SK-N-SH (cell line): ENCODE data around the gene ABCC3. TPM values are rescaled to one million over a fixed set of nuclear protein-coding genes. Genes with fewer than 3 reads are reported as not detected.

ENCODE experiments used
- CTCF ChIA-PET: fragments of 300-600, 350-600 bp; formaldehyde crosslinking; extraction: SDS; loops from one replicate; lab custom pipeline; 2021; lab: Yijun Ruan, JAX
- POLR2A ChIA-PET: fragments of 350-600 bp; sonication (Branson Sonifier 250); formaldehyde crosslinking; extraction: SDS; loops from one replicate; lab custom pipeline; 2020; ENCODE audit warnings: antibody characterized with exemption, inconsistent platforms; lab: Yijun Ruan, JAX
- DNase-seq: peaks from one replicate; pipeline ENCODE4 v3.0.0; 2012
- H2AFZ ChIP-seq: fragments of 200-600 bp; sonication (generic); 2 replicates; pipeline ENCODE4 v1.8.1; 2016; ENCODE audit warnings: antibody characterized with exemption, mild to moderate bottlenecking, low read depth
- H3F3A ChIP-seq: fragments of 200-600 bp; sonication (generic); replicated peaks from 2 replicates; pipeline ENCODE3; 2016; ENCODE audit warnings: antibody characterized with exemption, mild to moderate bottlenecking; ENCODE audit not compliant: insufficient read depth
- H3K27ac ChIP-seq, 2 experiments: fragments of 200-500 bp in 1 of 2; fragments of 200-600 bp in 1 of 2; sonication (Bioruptor generic) in 1 of 2; sonication (generic), shearing (Covaris generic) in 1 of 2; 2 replicates each; pipeline versions ENCODE4 v1.5.1 to v1.6.1; 2014 to 2016; ENCODE audit warnings: low read depth in 2 of 2, inconsistent platforms in 1 of 2, low read length in 1 of 2, mild to moderate bottlenecking in 1 of 2, mixed read lengths in 1 of 2
- H3K27me3 ChIP-seq: fragments of 200-600 bp; sonication (generic), shearing (Covaris generic); 2 replicates; pipeline ENCODE4 v1.6.1; 2016; ENCODE audit warnings: mixed run types; ENCODE audit not compliant: insufficient read depth
- H3K36me3 ChIP-seq, 2 experiments: fragments of 200-500 bp in 1 of 2; fragments of 200-600 bp in 1 of 2; sonication (Bioruptor generic) in 1 of 2; sonication (generic) in 1 of 2; replicated peaks in 1 of 2; 2 replicates each; pipeline versions ENCODE3 to v1.5.1; 2014 to 2016; ENCODE audit warnings: low read length in 1 of 2, mild to moderate bottlenecking in 1 of 2; ENCODE audit not compliant: insufficient read depth in 2 of 2, control insufficient read depth in 1 of 2
- H3K4me1 ChIP-seq, 2 experiments: fragments of 200-500 bp in 1 of 2; fragments of 200-600 bp in 1 of 2; sonication (Bioruptor generic) in 1 of 2; sonication (generic), shearing (Covaris generic) in 1 of 2; 2 replicates each; pipeline versions ENCODE4 v1.5.1 to v1.6.1; 2014 to 2016; ENCODE audit warnings: low read depth in 1 of 2, low read length in 1 of 2, mixed run types in 1 of 2; ENCODE audit not compliant: insufficient read depth in 2 of 2, control insufficient read depth in 1 of 2
- H3K4me2 ChIP-seq: fragments of 200-600 bp; sonication (generic), shearing (Covaris generic); 2 replicates; pipeline ENCODE4 v1.6.1; 2017; ENCODE audit warnings: mixed run types
- H3K4me3 ChIP-seq, 2 experiments: fragments of 200-500 bp in 1 of 2; fragments of 200-600 bp in 1 of 2; sonication (Bioruptor generic) in 1 of 2; sonication (generic), shearing (Covaris generic) in 1 of 2; 2 replicates each; pipeline versions ENCODE4 v1.5.1 to v1.8.1; 2014 to 2016; ENCODE audit warnings: low read depth in 2 of 2, inconsistent platforms in 1 of 2, low read length in 1 of 2, mild to moderate bottlenecking in 1 of 2, mixed read lengths in 1 of 2, moderate library complexity in 1 of 2
- H3K79me2 ChIP-seq: fragments of 200-600 bp; sonication (generic); 2 replicates; pipeline ENCODE4 v1.8.1; 2017; ENCODE audit warnings: mild to moderate bottlenecking; ENCODE audit not compliant: insufficient read depth
- H3K9ac ChIP-seq: fragments of 200-600 bp; sonication (generic); 2 replicates; pipeline ENCODE4 v1.6.1; 2017; ENCODE audit warnings: mixed run types
- H3K9me2 ChIP-seq: fragments of 200-600 bp; sonication (generic); 2 replicates; pipeline ENCODE4 v1.6.1; 2017; ENCODE audit warnings: mixed run types
- H3K9me3 ChIP-seq: fragments of 200-600 bp; sonication (generic); 2 replicates; pipeline ENCODE4 v1.6.1; 2017; ENCODE audit warnings: mixed run types, mild to moderate bottlenecking, moderate library complexity
- H4K20me1 ChIP-seq: fragments of 200-600 bp; sonication (generic); 2 replicates; pipeline ENCODE4 v1.6.1; 2017; ENCODE audit warnings: mild to moderate bottlenecking, mixed run types; ENCODE audit not compliant: insufficient read depth
- ELF1 ChIP-seq: IDR thresholded peaks from 2 replicates; pipeline ENCODE4 v1.4.0; 2012
- FOXM1 ChIP-seq: IDR thresholded peaks from 2 replicates; pipeline ENCODE4 v1.4.0; 2012; ENCODE audit warnings: low read depth, mild to moderate bottlenecking
- GATA2 ChIP-seq: sonication (generic); formaldehyde crosslinking; IDR thresholded peaks from 2 replicates; pipeline ENCODE4 v1.5.0; 2020; ENCODE audit warnings: mild to moderate bottlenecking, missing genetic modification reagents
- NFIC ChIP-seq: IDR thresholded peaks from 2 replicates; pipeline ENCODE4 v1.4.0; 2012; ENCODE audit warnings: borderline replicate concordance
- RAD21 ChIP-seq: IDR thresholded peaks from 2 replicates; pipeline ENCODE4 v1.6.1; 2012; ENCODE audit warnings: mild to moderate bottlenecking, low read length
- RXRA ChIP-seq: IDR thresholded peaks from 2 replicates; pipeline ENCODE4 v1.4.0; 2012; ENCODE audit warnings: low read depth, mild to moderate bottlenecking, borderline replicate concordance
- TCF12 ChIP-seq: IDR thresholded peaks from 2 replicates; pipeline ENCODE4 v1.4.0; 2012
- YY1 ChIP-seq: IDR thresholded peaks from 2 replicates; pipeline ENCODE4 v1.4.0; 2012; ENCODE audit warnings: low read depth, mild to moderate bottlenecking
- WGBS: methylation state at CpG from one replicate; pipeline ENCODE4 v1.1.6; 2017; ENCODE audit warnings: low lambda C conversion rate; 5-methylcytosine and 5-hydroxymethylcytosine counted together
- polyA plus RNA-seq, 3 experiments: library from polyadenylated mRNA; depleted of rRNA; stranded (reverse); fragments of >200 nt; gene quantifications; 2 replicates each; pipeline ENCODE4 v1.2.3, GENCODE V29; 2012
- TF ChIP-seq, protein P1 (sequence below): IDR thresholded peaks from 2 replicates; pipeline ENCODE4; 2012
- TF ChIP-seq, protein P2 (sequence below): fragments of 150-350 bp; IDR thresholded peaks from 2 replicates; pipeline ENCODE4 v1.6.1; 2017; ENCODE audit warnings: antibody characterized with exemption, low read length, low read depth, borderline replicate concordance
- TF ChIP-seq, protein P3 (sequence below): IDR thresholded peaks from 2 replicates; pipeline ENCODE4 v1.4.0; 2012; ENCODE audit warnings: low read depth, borderline replicate concordance
- TF ChIP-seq, protein P4 (sequence below): IDR thresholded peaks from 2 replicates; pipeline ENCODE4 v1.4.0; 2012; ENCODE audit warnings: low read depth
- TF ChIP-seq, protein P5 (sequence below): IDR thresholded peaks from 2 replicates; pipeline ENCODE4 v1.6.1; 2012; ENCODE audit warnings: mild to moderate bottlenecking, low read depth, low read length, moderate library complexity

The ABCC3 gene
- polyA plus RNA-seq, 1 of the 3 experiments (the other 2 are of a cell fraction), result 185 TPM

DNA sequence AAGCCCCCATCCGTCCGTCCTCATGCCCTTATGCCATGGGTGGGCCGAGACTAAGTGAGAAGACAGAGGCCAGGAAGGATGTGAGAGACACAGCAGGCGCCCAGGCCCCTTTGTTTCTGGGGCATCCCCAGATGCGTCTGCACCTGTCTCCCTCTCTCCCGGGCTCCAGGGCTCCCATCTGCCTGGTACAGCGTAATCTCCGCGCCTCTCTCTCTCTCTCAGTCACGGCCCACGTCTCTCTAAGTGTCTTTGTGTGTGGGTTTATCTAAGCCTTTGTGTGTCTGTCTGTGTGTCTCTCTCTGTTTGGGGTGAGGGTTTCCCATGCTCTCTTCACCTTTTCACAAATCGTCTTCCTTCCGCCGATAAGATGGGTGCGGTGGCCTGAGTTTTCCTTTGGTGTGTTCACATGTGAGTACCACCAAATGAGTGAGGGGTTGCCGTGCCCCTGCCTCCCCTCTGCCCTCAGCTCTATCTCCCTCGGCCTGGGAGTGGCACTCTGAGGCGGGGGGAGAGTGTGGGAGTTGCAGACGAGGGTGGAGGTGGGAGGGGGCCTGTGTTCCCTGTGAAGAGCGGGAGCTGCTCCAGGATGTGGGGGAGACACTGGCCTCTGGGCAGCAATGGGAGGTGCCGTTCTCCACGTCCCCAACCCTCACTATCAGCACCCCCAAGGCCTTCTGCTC lies 25.8 kb upstream of the ABCC3 start:
- no peak overlapping the region for H3K4me3 ChIP-seq
- H3K4me2 ChIP-seq, result no peak overlapping the region
- no peaks in the 10 kb centered on the region for H3K9me2 ChIP-seq
- no peak overlapping the region for H2AFZ ChIP-seq
- H3K36me3 ChIP-seq, result no peaks in the 10 kb centered on the region
- no peaks in the 10 kb centered on the region for H3K79me2 ChIP-seq
- peaks cover 11 to 50% of the 10 kb centered on the region in 2 experiments for H3K4me1 ChIP-seq
- ChIA-PET POLR2A (no interaction called here), CTCF (interaction anchor here (1.6 to 22.2 kb wide), 6 partner anchors 10 to 86 kb away, joined by 5 to 402 read pairs (median 14); partner anchors contain the start of genes ABCC3 and CACNA1G)
- H3F3A ChIP-seq, result no peaks in the 10 kb centered on the region
- H3K27me3 ChIP-seq, result no peaks in the 10 kb centered on the region
- no peaks in the 10 kb centered on the region for H4K20me1 ChIP-seq
- H3K9ac ChIP-seq, result no peak overlapping the region
- TF ChIP-seq YY1, result no peak
- TF ChIP-seq, protein P1, sequence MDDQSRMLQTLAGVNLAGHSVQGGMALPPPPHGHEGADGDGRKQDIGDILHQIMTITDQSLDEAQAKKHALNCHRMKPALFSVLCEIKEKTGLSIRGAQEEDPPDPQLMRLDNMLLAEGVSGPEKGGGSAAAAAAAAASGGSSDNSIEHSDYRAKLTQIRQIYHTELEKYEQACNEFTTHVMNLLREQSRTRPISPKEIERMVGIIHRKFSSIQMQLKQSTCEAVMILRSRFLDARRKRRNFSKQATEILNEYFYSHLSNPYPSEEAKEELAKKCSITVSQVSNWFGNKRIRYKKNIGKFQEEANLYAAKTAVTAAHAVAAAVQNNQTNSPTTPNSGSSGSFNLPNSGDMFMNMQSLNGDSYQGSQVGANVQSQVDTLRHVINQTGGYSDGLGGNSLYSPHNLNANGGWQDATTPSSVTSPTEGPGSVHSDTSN, result no peak
- TF ChIP-seq NFIC, result no peak
- no peak for TF ChIP-seq RXRA
- no peak for TF ChIP-seq ELF1
- TF ChIP-seq GATA2 (CRISPR knock-in tag), result no peak
- TF ChIP-seq, protein P2, sequence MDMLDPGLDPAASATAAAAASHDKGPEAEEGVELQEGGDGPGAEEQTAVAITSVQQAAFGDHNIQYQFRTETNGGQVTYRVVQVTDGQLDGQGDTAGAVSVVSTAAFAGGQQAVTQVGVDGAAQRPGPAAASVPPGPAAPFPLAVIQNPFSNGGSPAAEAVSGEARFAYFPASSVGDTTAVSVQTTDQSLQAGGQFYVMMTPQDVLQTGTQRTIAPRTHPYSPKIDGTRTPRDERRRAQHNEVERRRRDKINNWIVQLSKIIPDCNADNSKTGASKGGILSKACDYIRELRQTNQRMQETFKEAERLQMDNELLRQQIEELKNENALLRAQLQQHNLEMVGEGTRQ, result no peak
- no peak for TF ChIP-seq FOXM1
- TF ChIP-seq, protein P3, sequence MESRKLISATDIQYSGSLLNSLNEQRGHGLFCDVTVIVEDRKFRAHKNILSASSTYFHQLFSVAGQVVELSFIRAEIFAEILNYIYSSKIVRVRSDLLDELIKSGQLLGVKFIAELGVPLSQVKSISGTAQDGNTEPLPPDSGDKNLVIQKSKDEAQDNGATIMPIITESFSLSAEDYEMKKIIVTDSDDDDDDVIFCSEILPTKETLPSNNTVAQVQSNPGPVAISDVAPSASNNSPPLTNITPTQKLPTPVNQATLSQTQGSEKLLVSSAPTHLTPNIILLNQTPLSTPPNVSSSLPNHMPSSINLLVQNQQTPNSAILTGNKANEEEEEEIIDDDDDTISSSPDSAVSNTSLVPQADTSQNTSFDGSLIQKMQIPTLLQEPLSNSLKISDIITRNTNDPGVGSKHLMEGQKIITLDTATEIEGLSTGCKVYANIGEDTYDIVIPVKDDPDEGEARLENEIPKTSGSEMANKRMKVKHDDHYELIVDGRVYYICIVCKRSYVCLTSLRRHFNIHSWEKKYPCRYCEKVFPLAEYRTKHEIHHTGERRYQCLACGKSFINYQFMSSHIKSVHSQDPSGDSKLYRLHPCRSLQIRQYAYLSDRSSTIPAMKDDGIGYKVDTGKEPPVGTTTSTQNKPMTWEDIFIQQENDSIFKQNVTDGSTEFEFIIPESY, result no peak
- no peak for TF ChIP-seq RAD21
- TF ChIP-seq, protein P4, sequence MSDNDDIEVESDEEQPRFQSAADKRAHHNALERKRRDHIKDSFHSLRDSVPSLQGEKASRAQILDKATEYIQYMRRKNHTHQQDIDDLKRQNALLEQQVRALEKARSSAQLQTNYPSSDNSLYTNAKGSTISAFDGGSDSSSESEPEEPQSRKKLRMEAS, result no peak
- no peak for TF ChIP-seq TCF12
- TF ChIP-seq, protein P5, sequence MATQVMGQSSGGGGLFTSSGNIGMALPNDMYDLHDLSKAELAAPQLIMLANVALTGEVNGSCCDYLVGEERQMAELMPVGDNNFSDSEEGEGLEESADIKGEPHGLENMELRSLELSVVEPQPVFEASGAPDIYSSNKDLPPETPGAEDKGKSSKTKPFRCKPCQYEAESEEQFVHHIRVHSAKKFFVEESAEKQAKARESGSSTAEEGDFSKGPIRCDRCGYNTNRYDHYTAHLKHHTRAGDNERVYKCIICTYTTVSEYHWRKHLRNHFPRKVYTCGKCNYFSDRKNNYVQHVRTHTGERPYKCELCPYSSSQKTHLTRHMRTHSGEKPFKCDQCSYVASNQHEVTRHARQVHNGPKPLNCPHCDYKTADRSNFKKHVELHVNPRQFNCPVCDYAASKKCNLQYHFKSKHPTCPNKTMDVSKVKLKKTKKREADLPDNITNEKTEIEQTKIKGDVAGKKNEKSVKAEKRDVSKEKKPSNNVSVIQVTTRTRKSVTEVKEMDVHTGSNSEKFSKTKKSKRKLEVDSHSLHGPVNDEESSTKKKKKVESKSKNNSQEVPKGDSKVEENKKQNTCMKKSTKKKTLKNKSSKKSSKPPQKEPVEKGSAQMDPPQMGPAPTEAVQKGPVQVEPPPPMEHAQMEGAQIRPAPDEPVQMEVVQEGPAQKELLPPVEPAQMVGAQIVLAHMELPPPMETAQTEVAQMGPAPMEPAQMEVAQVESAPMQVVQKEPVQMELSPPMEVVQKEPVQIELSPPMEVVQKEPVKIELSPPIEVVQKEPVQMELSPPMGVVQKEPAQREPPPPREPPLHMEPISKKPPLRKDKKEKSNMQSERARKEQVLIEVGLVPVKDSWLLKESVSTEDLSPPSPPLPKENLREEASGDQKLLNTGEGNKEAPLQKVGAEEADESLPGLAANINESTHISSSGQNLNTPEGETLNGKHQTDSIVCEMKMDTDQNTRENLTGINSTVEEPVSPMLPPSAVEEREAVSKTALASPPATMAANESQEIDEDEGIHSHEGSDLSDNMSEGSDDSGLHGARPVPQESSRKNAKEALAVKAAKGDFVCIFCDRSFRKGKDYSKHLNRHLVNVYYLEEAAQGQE, result no peak
- no peak for DNase-seq
- 78% methylated on average over 21 of the region's 22 CpGs for WGBS
- no peak overlapping the region for H3K27ac ChIP-seq
- H3K9me3 ChIP-seq, result no peaks in the 10 kb centered on the region
